Measurements from ENCODE around the gene CMTM7. TPM values are rescaled to one million over a fixed set of nuclear protein-coding genes. Genes with fewer than 3 reads are reported as not detected.

CMTM7 gene
- total and polyA plus RNA-seq, 9 of the 15 experiments (the other 6 are each of a cell fraction or from before 2014, with no cell fraction given), result 0.03 to 1.6 (median 0.42) TPM; not detected in 4

- Histone ChIP-seq H2AFZ (ENCODE audit: low read depth, low read length) (no peak overlapping the region), H3K36me3 (ENCODE audit: control insufficient read depth, insufficient read depth, low read length) (peaks cover 40% of the 10 kb centered on the region), H3K4me3 (no peak overlapping the region), H3K9me1 (ENCODE audit: control insufficient read depth, insufficient read depth, low read length) (no peaks in the 10 kb centered on the region), H3K27ac (ENCODE audit: extremely low read depth, low read depth, low read length) (no peak overlapping the region), H3K9me3 (replicated peaks; ENCODE audit: control insufficient read depth, insufficient read depth, low read depth, low read length) (no peaks in the 10 kb centered on the region), H3K4me1 (replicated peaks in 1 of 2; ENCODE audit: control insufficient read depth in 2 of 2, insufficient read depth in 2 of 2, low read length in 2 of 2) (peaks cover 0 to 3% of the 10 kb centered on the region in 2 experiments; a peak in 1 of 5 replicates), H3K9ac (ENCODE audit: insufficient read depth in 1 of 2, low read depth in 2 of 2, low read length in 2 of 2) (no peak overlapping the region), H3K27me3 (ENCODE audit: control insufficient read depth in 2 of 2, insufficient read depth in 2 of 2, low read length in 2 of 2) (no peaks in the 10 kb centered on the region), H3K79me2 (ENCODE audit: control insufficient read depth, insufficient read depth, low read length) (no peaks in the 10 kb centered on the region), H4K20me1 (replicated peaks; ENCODE audit: control insufficient read depth, insufficient read depth, low read length) (no peaks in the 10 kb centered on the region), H3K4me2 (ENCODE audit: insufficient read depth, low read length) (no peak overlapping the region)
- peak; percentile 32; the same call in 2 of the 3 replicates for ATAC-seq
- ChIA-PET POLR2A (interaction anchor here (1.1 to 2.1 kb wide), 4 partner anchors 9 to 324 kb away, joined by 3 to 8 read pairs (median 4); no protein-coding TSS in a partner anchor), CTCF (ENCODE audit: low intra/inter-chr PET ratio) (no interaction called here)
- FAIRE-seq, result no peak
- intact Hi-C loops (cut with micrococcal nuclease), result no loop called here
- BruUV-seq (replicated peaks), result no TSS peak
- in situ Hi-C loops (cut with MboI), result no loop called here
- 19% methylated on average over 1 of the region's 1 CpG for WGBS (ENCODE audit: insufficient coverage, low coverage, missing lambda C conversion rate)
- no peak for DNase-seq (ENCODE audit: extremely low read depth in 1 of 4, low spot score in 3 of 4)
- TF ChIP-seq BHLHE40 (IDR thresholded peaks at IDR 0.05; ENCODE audit: low read length), result peak; percentile 53; the same call in 1 of the 2 replicates
- TF ChIP-seq CHD4 (IDR thresholded peaks at IDR 0.05; ENCODE audit: insufficient read depth, insufficient replicate concordance, low read depth, low read length, poor library complexity, severe bottlenecking), result no peak
- TF ChIP-seq RBM17 (IDR thresholded peaks at IDR 0.05; ENCODE audit: borderline replicate concordance, low read depth, low read length), result no peak
- peak; percentile 64 for TF ChIP-seq USF2 (CRISPR knock-in tag; IDR thresholded peaks at IDR 0.05)
- TF ChIP-seq HEY1 (CRISPR knock-in tag; IDR thresholded peaks at IDR 0.05; ENCODE audit: borderline replicate concordance), result no peak
- TF ChIP-seq PRMT5 (CRISPR knock-in tag; IDR thresholded peaks at IDR 0.05), result no peak
Measured at GRCh38 chr3:32482693-32483092, 91.0 kb downstream of the CMTM7 start.

Data from K562 (cell line).